Measurements from ENCODE around the gene IL36B.

The IL36B gene

GRCh38 chr2:113079131-113079530, 26.5 kb upstream of the IL36B start:
- H3K9me3 ChIP-seq (ENCODE audit: control insufficient read depth, insufficient read depth, low read length), result no peaks in the 10 kb centered on the region
- no peak overlapping the region for H3K27ac ChIP-seq (ENCODE audit: low read depth, low read length)
- H3K79me2 ChIP-seq (ENCODE audit: control insufficient read depth, low read length), result no peaks in the 10 kb centered on the region
- H3K9me2 ChIP-seq (replicated peaks; ENCODE audit: control insufficient read depth, low read length), result no peaks in the 10 kb centered on the region
- peaks cover 20% of the 10 kb centered on the region; the same call in 1 of the 2 replicates for H3K27me3 ChIP-seq (ENCODE audit: control insufficient read depth, low read length)
- no peak overlapping the region for H3K4me2 ChIP-seq (ENCODE audit: low read length)
- no peak for TF ChIP-seq EZH2phosphoT487 (IDR thresholded peaks at IDR 0.05; ENCODE audit: borderline replicate concordance, low read length)
- no peaks in the 10 kb centered on the region for H3F3A ChIP-seq (ENCODE audit: control insufficient read depth, insufficient read depth)
- no peaks in the 10 kb centered on the region for H3K36me3 ChIP-seq (ENCODE audit: control insufficient read depth, low read length)
- 0 out of 2 replicates have a peak, but pooled peaks cover 2% of the 10 kb centered on the region for H3K4me1 ChIP-seq (ENCODE audit: control insufficient read depth, low read length)
- no peaks in the 10 kb centered on the region for H4K20me1 ChIP-seq (ENCODE audit: control insufficient read depth, insufficient read depth, low read depth, low read length)
- H3K4me3 ChIP-seq (ENCODE audit: low read length), result no peak overlapping the region

- TF ChIP-seq EZH2phosphoT487 (IDR thresholded peaks at IDR 0.05; ENCODE audit: borderline replicate concordance, low read length) (no peak), CTCF (IDR thresholded peaks at IDR 0.05; ENCODE audit: low read depth, low read length, poor library complexity, severe bottlenecking) (no peak)
- Histone ChIP-seq H3K9me2 (replicated peaks; ENCODE audit: control insufficient read depth, low read length) (no peaks in the 10 kb centered on the region), H3K27me3 (ENCODE audit: control insufficient read depth, low read length) (peaks cover 19% of the 10 kb centered on the region; the same call in 1 of the 2 replicates), H3K9me3 (ENCODE audit: control insufficient read depth, insufficient read depth, low read length) (no peaks in the 10 kb centered on the region), H3K4me1 (ENCODE audit: control insufficient read depth, low read length) (0 out of 2 replicates have a peak, but pooled peaks cover 2% of the 10 kb centered on the region), H3K27ac (ENCODE audit: low read depth, low read length) (no peak overlapping the region), H3K36me3 (ENCODE audit: control insufficient read depth, low read length) (no peaks in the 10 kb centered on the region), H3K4me3 (ENCODE audit: low read length) (no peak overlapping the region), H3F3A (ENCODE audit: control insufficient read depth, insufficient read depth) (no peaks in the 10 kb centered on the region), H3K79me2 (ENCODE audit: control insufficient read depth, low read length) (no peaks in the 10 kb centered on the region), H4K20me1 (ENCODE audit: control insufficient read depth, insufficient read depth, low read depth, low read length) (no peaks in the 10 kb centered on the region), H3K4me2 (ENCODE audit: low read length) (no peak overlapping the region)
These were observed 25.7 kb upstream of the IL36B start for GRCh38 chr2:113078350-113078839.

GRCh38 chr2:113077921-113078320, 25.3 kb upstream of the IL36B start:
- Histone ChIP-seq H3K27me3 (ENCODE audit: control insufficient read depth, low read length) (peaks cover 15% of the 10 kb centered on the region; the same call in 1 of the 2 replicates), H3K79me2 (ENCODE audit: control insufficient read depth, low read length) (no peaks in the 10 kb centered on the region), H3K9me2 (replicated peaks; ENCODE audit: control insufficient read depth, low read length) (no peaks in the 10 kb centered on the region), H3K9me3 (ENCODE audit: control insufficient read depth, insufficient read depth, low read length) (no peaks in the 10 kb centered on the region), H3K4me2 (ENCODE audit: low read length) (no peak overlapping the region), H3K27ac (ENCODE audit: low read depth, low read length) (no peak overlapping the region), H3K4me3 (ENCODE audit: low read length) (no peak overlapping the region), H3K4me1 (ENCODE audit: control insufficient read depth, low read length) (0 out of 2 replicates have a peak, but pooled peaks cover 2% of the 10 kb centered on the region), H4K20me1 (ENCODE audit: control insufficient read depth, insufficient read depth, low read depth, low read length) (no peaks in the 10 kb centered on the region), H3F3A (ENCODE audit: control insufficient read depth, insufficient read depth) (no peaks in the 10 kb centered on the region), H3K36me3 (ENCODE audit: control insufficient read depth, low read length) (no peaks in the 10 kb centered on the region)
- TF ChIP-seq CTCF (IDR thresholded peaks at IDR 0.05; ENCODE audit: low read depth, low read length, poor library complexity, severe bottlenecking) (no peak), EZH2phosphoT487 (IDR thresholded peaks at IDR 0.05; ENCODE audit: borderline replicate concordance, low read length) (no peak)

GRCh38 chr2:113076954-113077669, 24.4 kb upstream of the IL36B start:
- no peak overlapping the region for H3K27ac ChIP-seq (ENCODE audit: low read depth, low read length)
- no peak for TF ChIP-seq EZH2phosphoT487 (IDR thresholded peaks at IDR 0.05; ENCODE audit: borderline replicate concordance, low read length)
- TF ChIP-seq CTCF (IDR thresholded peaks at IDR 0.05; ENCODE audit: low read depth, low read length, poor library complexity, severe bottlenecking), result no peak

More at GRCh38 chr2:113076954-113077669, 24.4 kb upstream of the IL36B start:
- Histone ChIP-seq H3K9me2 (replicated peaks; ENCODE audit: control insufficient read depth, low read length) (no peaks in the 10 kb centered on the region), H4K20me1 (ENCODE audit: control insufficient read depth, insufficient read depth, low read depth, low read length) (no peaks in the 10 kb centered on the region), H3K4me2 (ENCODE audit: low read length) (no peak overlapping the region), H3K27me3 (ENCODE audit: control insufficient read depth, low read length) (peaks cover 10% of the 10 kb centered on the region; the same call in 1 of the 2 replicates), H3F3A (ENCODE audit: control insufficient read depth, insufficient read depth) (no peaks in the 10 kb centered on the region), H3K79me2 (ENCODE audit: control insufficient read depth, low read length) (no peaks in the 10 kb centered on the region), H3K36me3 (ENCODE audit: control insufficient read depth, low read length) (no peaks in the 10 kb centered on the region), H3K9me3 (ENCODE audit: control insufficient read depth, insufficient read depth, low read length) (no peaks in the 10 kb centered on the region), H3K4me1 (ENCODE audit: control insufficient read depth, low read length) (no peaks in the 10 kb centered on the region), H3K4me3 (ENCODE audit: low read length) (no peak overlapping the region)

Data from DOHH2 (cell line).